Epithelial cell of esophagus (primary cell): ENCODE results near the gene SIRPA.

ENCODE experiments used
- DNase-seq: peaks from one replicate; pipeline ENCODE4 v3.0.0; 2010; ENCODE audit warnings: low read depth
- H3K4me3 ChIP-seq: 2 replicates; pipeline ENCODE4 v1.5.1; 2011; ENCODE audit warnings: mild to moderate bottlenecking, low read length, control low read depth
- TF ChIP-seq, protein P1 (sequence below): IDR thresholded peaks from 2 replicates; pipeline ENCODE4 v1.5.1; 2011; ENCODE audit warnings: low read depth, mild to moderate bottlenecking, low read length, control low read depth, inconsistent platforms; ENCODE audit not compliant: insufficient read depth; ENCODE audit errors: missing control alignments

SIRPA gene

DNA sequence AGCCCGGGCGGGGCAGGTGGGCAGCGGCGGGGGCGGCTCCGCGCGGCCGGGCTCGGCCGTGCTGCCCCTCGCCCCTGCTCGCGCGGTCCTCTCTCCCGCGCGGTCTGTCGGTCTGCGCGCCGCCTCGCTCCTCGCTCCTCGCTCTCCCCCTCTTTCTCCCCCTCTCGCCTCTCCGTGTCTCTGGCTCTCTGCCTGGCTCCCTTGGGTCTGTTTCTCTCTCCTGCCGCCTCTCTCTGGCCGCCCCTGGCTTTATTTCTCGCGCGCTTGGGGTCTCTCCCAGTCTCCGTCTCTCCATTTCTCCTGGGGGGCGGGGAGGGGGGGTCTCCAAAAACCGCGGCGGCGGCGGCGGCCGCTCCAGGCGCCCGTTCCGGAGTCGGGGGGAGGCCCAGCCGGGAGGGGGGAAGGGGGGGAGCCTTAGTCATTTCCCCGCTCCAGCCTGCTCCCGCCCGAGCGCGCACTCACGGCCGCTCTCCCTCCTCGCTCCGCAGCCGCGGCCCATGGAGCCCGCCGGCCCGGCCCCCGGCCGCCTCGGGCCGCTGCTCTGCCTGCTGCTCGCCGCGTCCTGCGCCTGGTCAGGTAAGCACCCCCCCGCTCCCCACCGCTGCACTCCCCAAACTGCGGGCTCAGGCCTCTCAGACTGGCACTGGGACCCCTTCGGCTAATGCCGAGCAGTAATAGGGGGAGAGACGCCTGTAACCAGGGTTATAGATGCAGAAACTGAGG lies at the start of gene SIRPA:
SIRPA (plus strand) TSS at position 457 of the 723 bp plus-strand sequence; CDS start at position 498, 41 bp downstream.
- TF ChIP-seq, protein P1, sequence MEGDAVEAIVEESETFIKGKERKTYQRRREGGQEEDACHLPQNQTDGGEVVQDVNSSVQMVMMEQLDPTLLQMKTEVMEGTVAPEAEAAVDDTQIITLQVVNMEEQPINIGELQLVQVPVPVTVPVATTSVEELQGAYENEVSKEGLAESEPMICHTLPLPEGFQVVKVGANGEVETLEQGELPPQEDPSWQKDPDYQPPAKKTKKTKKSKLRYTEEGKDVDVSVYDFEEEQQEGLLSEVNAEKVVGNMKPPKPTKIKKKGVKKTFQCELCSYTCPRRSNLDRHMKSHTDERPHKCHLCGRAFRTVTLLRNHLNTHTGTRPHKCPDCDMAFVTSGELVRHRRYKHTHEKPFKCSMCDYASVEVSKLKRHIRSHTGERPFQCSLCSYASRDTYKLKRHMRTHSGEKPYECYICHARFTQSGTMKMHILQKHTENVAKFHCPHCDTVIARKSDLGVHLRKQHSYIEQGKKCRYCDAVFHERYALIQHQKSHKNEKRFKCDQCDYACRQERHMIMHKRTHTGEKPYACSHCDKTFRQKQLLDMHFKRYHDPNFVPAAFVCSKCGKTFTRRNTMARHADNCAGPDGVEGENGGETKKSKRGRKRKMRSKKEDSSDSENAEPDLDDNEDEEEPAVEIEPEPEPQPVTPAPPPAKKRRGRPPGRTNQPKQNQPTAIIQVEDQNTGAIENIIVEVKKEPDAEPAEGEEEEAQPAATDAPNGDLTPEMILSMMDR: no peak
- peak; percentile 75 for DNase-seq
- peak within 1 kb of the TSS; percentile 90 for H3K4me3 ChIP-seq

DNA sequence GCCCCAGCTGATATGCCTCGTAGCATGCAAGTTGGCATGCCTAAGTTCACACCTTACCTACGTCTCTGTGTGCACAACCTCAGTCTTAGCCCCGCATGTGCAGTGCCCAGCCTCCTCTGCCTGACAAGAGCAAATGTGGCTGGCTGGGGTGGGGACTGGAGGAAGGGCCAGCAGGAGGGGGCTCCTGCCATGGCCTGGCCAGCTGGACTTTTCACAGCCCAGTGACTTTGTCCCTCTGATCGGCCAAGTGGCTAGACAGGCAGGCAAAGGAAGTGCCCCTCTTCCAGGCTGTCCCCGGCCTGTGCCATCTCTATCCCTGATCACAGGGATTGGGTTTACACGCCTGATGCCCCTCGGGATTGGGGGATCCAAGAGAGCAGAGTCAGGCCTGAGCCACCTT lies 49.5 kb upstream of the SIRPA start:
- H3K4me3 ChIP-seq: no peak overlapping the region
- TF ChIP-seq, protein P1: no peak
- no peak for DNase-seq

DNA sequence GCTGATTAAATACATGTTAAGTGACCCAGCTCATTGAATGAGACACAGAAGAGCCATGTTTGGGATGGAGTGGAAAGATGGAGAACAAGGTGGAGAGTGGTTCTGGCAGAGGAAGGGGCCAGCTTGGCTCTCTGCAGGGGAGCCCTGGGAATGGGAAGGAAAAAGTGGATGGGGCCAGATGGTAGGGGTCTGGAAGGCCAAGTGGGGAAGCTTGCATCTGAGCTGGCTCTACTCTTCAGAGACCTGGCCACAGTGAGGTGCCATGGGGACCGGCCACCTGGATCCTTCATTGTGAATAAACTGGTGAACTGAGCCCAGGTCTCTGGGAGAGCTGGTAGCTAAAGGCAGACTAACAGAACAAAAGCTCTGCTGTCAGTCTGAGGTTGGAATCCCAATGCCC lies 48.9 kb upstream of the SIRPA start:
- DNase-seq: no peak
- TF ChIP-seq, protein P1: no peak
- no peak overlapping the region for H3K4me3 ChIP-seq

DNA sequence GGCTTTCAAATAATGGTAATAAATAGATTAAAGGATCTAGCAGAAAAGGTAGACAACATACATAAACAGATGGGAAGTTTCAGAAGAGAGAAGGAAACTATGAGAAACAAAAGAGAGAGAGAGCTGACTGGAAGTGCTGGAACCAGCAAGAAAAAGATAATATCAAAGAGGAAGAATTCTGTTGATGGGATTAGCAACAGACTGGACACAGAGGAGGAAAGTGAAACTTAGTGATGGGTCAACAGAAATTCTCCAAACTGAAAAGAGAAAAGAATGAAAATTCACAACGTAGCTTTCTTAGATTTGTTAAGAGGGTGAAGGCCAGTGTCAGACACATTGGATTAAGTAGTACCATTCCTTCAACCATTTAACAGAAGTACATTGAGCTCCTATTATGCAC lies 48.3 kb upstream of the SIRPA start:
- TF ChIP-seq, protein P1: no peak
- no peak for DNase-seq
- no peak overlapping the region for H3K4me3 ChIP-seq

DNA sequence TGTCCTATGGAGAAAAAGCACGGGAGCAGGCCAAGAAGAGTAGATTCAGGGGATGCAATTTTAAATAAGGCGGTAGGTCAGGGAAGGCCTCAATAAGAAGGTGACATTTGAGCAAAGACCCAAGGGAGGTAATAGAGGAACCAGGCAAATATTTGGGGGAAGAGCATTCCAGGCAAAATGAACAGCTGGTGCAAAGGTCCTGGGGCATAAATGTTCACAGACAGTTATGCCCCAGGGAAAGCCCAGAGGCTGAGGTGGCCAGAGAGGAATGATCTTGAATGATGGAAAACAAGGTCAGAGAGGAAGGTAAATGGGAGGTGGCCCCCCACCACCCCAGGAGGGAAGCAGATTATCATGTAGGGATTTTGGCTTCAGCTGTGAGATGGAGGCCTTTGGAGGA lies 47.4 kb upstream of the SIRPA start:
- DNase-seq: no peak
- TF ChIP-seq, protein P1: no peak
- no peak overlapping the region for H3K4me3 ChIP-seq

DNA sequence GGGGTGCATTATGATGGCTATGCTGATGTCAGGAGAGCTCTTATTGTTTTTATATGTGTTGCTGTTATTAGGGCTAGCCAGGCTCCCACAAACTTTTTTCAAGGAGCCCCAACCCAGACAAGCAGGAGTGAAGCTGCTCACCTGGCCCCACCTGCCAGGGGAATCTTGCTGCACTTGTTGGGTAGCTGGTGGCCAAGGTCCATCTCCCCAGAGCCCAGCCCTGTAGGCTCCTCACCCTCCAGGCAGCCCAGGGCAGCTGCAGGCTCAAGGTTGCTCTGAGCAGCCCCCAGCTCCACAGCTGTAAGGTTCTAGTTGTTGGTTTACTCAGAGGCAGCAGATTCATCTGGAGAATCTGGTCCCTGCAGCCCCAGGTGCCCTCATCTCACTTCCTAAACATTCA lies 46.8 kb upstream of the SIRPA start:
- DNase-seq: no peak
- TF ChIP-seq, protein P1: no peak
- H3K4me3 ChIP-seq: no peak overlapping the region

DNA sequence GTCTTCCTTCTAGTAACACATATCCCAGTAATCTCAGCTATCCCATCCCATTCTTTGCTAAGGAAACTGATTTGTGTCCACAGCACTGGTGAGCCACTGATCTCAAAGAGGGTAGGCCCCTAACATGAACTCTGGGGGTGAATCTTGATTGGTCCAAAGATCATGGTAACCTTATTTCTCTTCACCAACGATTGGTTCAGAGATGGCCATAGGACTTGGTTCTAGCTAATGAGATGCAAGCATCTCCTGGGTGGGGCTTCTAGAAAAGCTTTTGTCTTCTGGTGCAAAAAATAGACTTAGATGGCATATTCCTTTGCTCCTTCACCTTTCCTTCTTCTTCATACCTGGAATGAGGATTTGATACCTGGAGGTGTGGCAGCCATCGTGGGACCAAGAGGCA lies 43.8 kb upstream of the SIRPA start:
- no peak for DNase-seq
- no peak overlapping the region for H3K4me3 ChIP-seq
- TF ChIP-seq, protein P1: no peak
